Measurements from ENCODE around the gene CFAP54.

CFAP54 gene

GRCh38 chr12:96906498-96906848 lies 417.1 kb downstream of the CFAP54 start:
- DNase-seq = no peak

- DNase-seq = peak; percentile 60
These were observed 417.7 kb downstream of the CFAP54 start, which contains the start of gene NEDD1 for GRCh38 chr12:96906849-96907670. NEDD1 (plus strand) TSS chr12:96907257; CDS start chr12:96909760, 2,503 bp downstream.

- DNase-seq = no peak
These were observed 418.5 kb downstream of the CFAP54 start for GRCh38 chr12:96907671-96908422.

- no peak for DNase-seq
These were observed 419.0 kb downstream of the CFAP54 start for GRCh38 chr12:96908423-96908675.

GRCh38 chr12:96912261-96912660 lies 422.9 kb downstream of the CFAP54 start:
- DNase-seq = no peak

GRCh38 chr12:96912943-96913342 lies 423.6 kb downstream of the CFAP54 start:
- DNase-seq = no peak

- DNase-seq = no peak
These were observed 430.3 kb downstream of the CFAP54 start for GRCh38 chr12:96919510-96920210.
